ENCODE measurements around the gene STK25.

The STK25 gene

DNA sequence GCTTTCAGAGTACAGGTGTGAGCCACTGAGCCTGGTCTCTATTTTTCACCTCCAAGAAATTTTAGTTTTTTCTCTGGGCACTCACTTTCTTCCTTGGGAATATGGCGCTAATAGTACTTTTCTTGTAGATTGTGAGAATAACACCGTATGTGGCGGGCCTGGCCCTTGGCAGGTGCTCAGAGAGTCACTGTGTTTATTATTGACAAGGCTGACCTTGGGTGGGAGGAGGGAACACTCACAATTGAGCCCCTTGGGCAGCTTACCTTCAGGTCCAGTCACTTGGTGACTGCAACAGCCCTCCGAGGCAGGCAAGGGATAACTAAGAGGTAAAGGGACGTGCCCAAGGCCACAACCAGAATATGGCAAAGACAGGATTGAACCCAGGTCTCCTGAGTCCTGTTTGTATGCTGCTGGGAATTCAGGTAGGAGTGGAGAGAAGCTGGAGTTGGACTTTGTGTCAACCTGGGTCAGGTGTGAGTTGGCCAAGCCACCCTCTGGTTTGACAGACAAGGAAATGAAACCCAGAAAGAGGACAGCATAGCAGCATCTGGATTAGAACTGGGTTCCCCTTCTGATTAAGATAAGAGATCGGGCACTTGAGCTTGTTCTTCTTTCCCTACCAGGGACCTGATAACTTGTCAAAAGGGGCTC is 2.8 kb upstream of the STK25 start:
- Histone ChIP-seq H3K36me3 (ENCODE audit: control insufficient read depth in 2 of 2, insufficient read depth in 1 of 2, low read length in 2 of 2) (no peaks in the 10 kb centered on the region), H3K4me1 (ENCODE audit: control insufficient read depth, insufficient read depth, low read length) (peaks cover 6% of the 10 kb centered on the region; the same call in 1 of the 2 replicates), H3K9me3 (ENCODE audit: control insufficient read depth, insufficient read depth, low read depth, low read length) (no peaks in the 10 kb centered on the region), H3K4me3 (ENCODE audit: low read depth, low read length) (no peak overlapping the region), H3K27ac (ENCODE audit: extremely low read depth, low read depth, low read length) (no peak overlapping the region)
- ChIA-PET POLR2A (no interaction called here), CTCF (no interaction called here)
- no peak for TF ChIP-seq OSR2 (tag by site-specific recombination; IDR thresholded peaks at IDR 0.05)

- CTCF ChIA-PET: no interaction called here
- TF ChIP-seq SETDB1 (IDR thresholded peaks at IDR 0.05; ENCODE audit: insufficient read length, low read length) (no peak), ZNF76 (tag by site-specific recombination; IDR thresholded peaks at IDR 0.05; ENCODE audit: borderline replicate concordance, low read depth) (no peak), ZNF354C (tag by site-specific recombination; IDR thresholded peaks at IDR 0.05; ENCODE audit: borderline replicate concordance, low read depth) (no peak), IKZF3 (tag by site-specific recombination; IDR thresholded peaks at IDR 0.05) (no peak), ZNF175 (tag by site-specific recombination; IDR thresholded peaks at IDR 0.05) (no peak), ZNF10 (tag by site-specific recombination; IDR thresholded peaks at IDR 0.05) (no peak), ZNF544 (tag by site-specific recombination; IDR thresholded peaks at IDR 0.05) (no peak), ZNF670 (tag by site-specific recombination; IDR thresholded peaks at IDR 0.05; ENCODE audit: low read depth) (no peak), ZBTB7A (tag by site-specific recombination; IDR thresholded peaks at IDR 0.05; ENCODE audit: low read depth) (no peak), ZNF600 (tag by site-specific recombination; IDR thresholded peaks at IDR 0.05) (0 out of 2 replicates have a peak, but pooled peaks have one; percentile 1), ZNF366 (tag by site-specific recombination; conservative IDR thresholded peaks at IDR 0.05) (0 out of 2 replicates have a peak, but pooled peaks have one; percentile 26), KLF8 (tag by site-specific recombination; IDR thresholded peaks at IDR 0.05) (no peak), ZNF324 (tag by site-specific recombination; IDR thresholded peaks at IDR 0.05) (no peak), KLF10 (tag by site-specific recombination; IDR thresholded peaks at IDR 0.05) (no peak), ZNF529 (tag by site-specific recombination; IDR thresholded peaks at IDR 0.05; ENCODE audit: insufficient replicate concordance) (no peak)
- TF ChIP-seq, protein P1, sequence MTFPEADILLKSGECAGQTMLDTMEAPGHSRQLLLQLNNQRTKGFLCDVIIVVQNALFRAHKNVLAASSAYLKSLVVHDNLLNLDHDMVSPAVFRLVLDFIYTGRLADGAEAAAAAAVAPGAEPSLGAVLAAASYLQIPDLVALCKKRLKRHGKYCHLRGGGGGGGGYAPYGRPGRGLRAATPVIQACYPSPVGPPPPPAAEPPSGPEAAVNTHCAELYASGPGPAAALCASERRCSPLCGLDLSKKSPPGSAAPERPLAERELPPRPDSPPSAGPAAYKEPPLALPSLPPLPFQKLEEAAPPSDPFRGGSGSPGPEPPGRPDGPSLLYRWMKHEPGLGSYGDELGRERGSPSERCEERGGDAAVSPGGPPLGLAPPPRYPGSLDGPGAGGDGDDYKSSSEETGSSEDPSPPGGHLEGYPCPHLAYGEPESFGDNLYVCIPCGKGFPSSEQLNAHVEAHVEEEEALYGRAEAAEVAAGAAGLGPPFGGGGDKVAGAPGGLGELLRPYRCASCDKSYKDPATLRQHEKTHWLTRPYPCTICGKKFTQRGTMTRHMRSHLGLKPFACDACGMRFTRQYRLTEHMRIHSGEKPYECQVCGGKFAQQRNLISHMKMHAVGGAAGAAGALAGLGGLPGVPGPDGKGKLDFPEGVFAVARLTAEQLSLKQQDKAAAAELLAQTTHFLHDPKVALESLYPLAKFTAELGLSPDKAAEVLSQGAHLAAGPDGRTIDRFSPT (tag by site-specific recombination; IDR thresholded peaks at IDR 0.05): no peak
- TF ChIP-seq, protein P2, sequence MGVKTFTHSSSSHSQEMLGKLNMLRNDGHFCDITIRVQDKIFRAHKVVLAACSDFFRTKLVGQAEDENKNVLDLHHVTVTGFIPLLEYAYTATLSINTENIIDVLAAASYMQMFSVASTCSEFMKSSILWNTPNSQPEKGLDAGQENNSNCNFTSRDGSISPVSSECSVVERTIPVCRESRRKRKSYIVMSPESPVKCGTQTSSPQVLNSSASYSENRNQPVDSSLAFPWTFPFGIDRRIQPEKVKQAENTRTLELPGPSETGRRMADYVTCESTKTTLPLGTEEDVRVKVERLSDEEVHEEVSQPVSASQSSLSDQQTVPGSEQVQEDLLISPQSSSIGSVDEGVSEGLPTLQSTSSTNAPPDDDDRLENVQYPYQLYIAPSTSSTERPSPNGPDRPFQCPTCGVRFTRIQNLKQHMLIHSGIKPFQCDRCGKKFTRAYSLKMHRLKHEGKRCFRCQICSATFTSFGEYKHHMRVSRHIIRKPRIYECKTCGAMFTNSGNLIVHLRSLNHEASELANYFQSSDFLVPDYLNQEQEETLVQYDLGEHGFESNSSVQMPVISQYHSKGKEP (tag by site-specific recombination; IDR thresholded peaks at IDR 0.05): no peak
- POLR2A ChIA-PET: interaction anchor here (0.5 kb wide), 1 partner anchor 91 kb away, joined by 3 read pairs; no protein-coding TSS in a partner anchor
These were observed 886 bp upstream of the STK25 start for GRCh38 chr2:241509155-241509784.

More at GRCh38 chr2:241509155-241509784, 886 bp upstream of the STK25 start:
- H3K27ac ChIP-seq (ENCODE audit: extremely low read depth, low read depth, low read length): peak overlapping the region; percentile 69; the same call in 1 of the 2 replicates
- peaks cover 9% of the 10 kb centered on the region; the same call in 1 of the 2 replicates for H3K4me1 ChIP-seq (ENCODE audit: control insufficient read depth, insufficient read depth, low read length)
- peaks cover 0 to 8% of the 10 kb centered on the region in 2 experiments; a peak in 1 of 3 replicates for H3K36me3 ChIP-seq (ENCODE audit: control insufficient read depth in 2 of 2, insufficient read depth in 1 of 2, low read length in 2 of 2)
- H3K9me3 ChIP-seq (ENCODE audit: control insufficient read depth, insufficient read depth, low read depth, low read length): no peaks in the 10 kb centered on the region
- H3K4me3 ChIP-seq (ENCODE audit: low read depth, low read length): no peak overlapping the region
